ENCODE measurements around the gene PAX6. TPM values are rescaled to one million over a fixed set of nuclear protein-coding genes. Genes with fewer than 3 reads are reported as not detected.
"Not testable (repeated sequence)": the region's sequence is repeated elsewhere in the genome, so short reads cannot be mapped to it uniquely, and the experiment has no call there.

Gene PAX6
- total RNA-seq, 1 experiment from 2014 or later: 3.3 TPM

GRCh38 chr11:31757260-31757835 lies 53.8 kb downstream of the PAX6 start (continued):
- TF ChIP-seq E2F1 (CRISPR knock-in tag; IDR thresholded peaks at IDR 0.05) (no peak), TCF7 (CRISPR knock-in tag; IDR thresholded peaks at IDR 0.05; ENCODE audit: low read depth) (no peak), PRRX2 (CRISPR knock-in tag; IDR thresholded peaks at IDR 0.05) (no peak), E2F5 (CRISPR knock-in tag; IDR thresholded peaks at IDR 0.05) (no peak), ZBTB43 (CRISPR knock-in tag; IDR thresholded peaks at IDR 0.05) (no peak), GTF2I (CRISPR knock-in tag; conservative IDR thresholded peaks at IDR 0.05) (no peak), NR1H2 (CRISPR knock-in tag; IDR thresholded peaks at IDR 0.05) (no peak)
- TF ChIP-seq, protein P1, sequence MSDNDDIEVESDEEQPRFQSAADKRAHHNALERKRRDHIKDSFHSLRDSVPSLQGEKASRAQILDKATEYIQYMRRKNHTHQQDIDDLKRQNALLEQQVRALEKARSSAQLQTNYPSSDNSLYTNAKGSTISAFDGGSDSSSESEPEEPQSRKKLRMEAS (CRISPR knock-in tag; IDR thresholded peaks at IDR 0.05): no peak
- TF ChIP-seq, protein P2, sequence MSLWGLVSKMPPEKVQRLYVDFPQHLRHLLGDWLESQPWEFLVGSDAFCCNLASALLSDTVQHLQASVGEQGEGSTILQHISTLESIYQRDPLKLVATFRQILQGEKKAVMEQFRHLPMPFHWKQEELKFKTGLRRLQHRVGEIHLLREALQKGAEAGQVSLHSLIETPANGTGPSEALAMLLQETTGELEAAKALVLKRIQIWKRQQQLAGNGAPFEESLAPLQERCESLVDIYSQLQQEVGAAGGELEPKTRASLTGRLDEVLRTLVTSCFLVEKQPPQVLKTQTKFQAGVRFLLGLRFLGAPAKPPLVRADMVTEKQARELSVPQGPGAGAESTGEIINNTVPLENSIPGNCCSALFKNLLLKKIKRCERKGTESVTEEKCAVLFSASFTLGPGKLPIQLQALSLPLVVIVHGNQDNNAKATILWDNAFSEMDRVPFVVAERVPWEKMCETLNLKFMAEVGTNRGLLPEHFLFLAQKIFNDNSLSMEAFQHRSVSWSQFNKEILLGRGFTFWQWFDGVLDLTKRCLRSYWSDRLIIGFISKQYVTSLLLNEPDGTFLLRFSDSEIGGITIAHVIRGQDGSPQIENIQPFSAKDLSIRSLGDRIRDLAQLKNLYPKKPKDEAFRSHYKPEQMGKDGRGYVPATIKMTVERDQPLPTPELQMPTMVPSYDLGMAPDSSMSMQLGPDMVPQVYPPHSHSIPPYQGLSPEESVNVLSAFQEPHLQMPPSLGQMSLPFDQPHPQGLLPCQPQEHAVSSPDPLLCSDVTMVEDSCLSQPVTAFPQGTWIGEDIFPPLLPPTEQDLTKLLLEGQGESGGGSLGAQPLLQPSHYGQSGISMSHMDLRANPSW (CRISPR knock-in tag; conservative IDR thresholded peaks at IDR 0.05; ENCODE audit: low read depth): no peak

DNA sequence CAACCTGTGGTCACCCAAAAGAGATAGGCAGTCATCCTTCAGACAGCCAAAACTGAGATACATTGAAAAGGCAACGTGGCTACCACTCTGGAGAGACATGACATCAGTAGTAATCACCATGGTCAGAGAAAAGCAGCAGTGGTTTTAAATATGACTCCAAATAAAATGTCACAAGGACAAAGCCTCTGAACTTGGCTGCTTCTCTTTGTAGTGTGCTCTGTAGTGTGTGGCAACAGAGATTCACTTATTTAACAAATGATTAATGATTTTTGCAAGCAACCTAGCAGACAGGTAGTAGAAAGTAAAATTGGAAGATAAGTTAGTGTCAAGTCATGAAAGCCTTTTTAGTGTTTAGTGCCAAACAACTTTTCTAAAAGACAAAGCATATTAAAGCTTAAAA lies 63.5 kb downstream of the PAX6 start:
- ChIA-PET CTCF (no interaction called here), POLR2A (no interaction called here)
- Mint-ChIP-seq H3K27me3 (ENCODE audit: low read depth) (no peaks in the 10 kb centered on the region), H3K9me3 (peaks cover 23% of the 10 kb centered on the region), H3K27ac (no peak overlapping the region), H3K36me3 (peaks cover 5% of the 10 kb centered on the region), H3K4me1 (no peaks in the 10 kb centered on the region), H3K4me3 (no peak overlapping the region)
- no peak for DNase-seq (ENCODE audit: low spot score)
- no peak for ATAC-seq
- TF ChIP-seq RELA (CRISPR knock-in tag; IDR thresholded peaks at IDR 0.05; ENCODE audit: borderline replicate concordance): no peak
- no peak for TF ChIP-seq ZBTB21 (CRISPR knock-in tag; IDR thresholded peaks at IDR 0.05; ENCODE audit: borderline replicate concordance)
- TF ChIP-seq, protein P1 (CRISPR knock-in tag; IDR thresholded peaks at IDR 0.05): no peak
- no peak for TF ChIP-seq TEAD4 (CRISPR knock-in tag; IDR thresholded peaks at IDR 0.05)
- TF ChIP-seq PRRX2 (CRISPR knock-in tag; IDR thresholded peaks at IDR 0.05): no peak
- no peak for TF ChIP-seq ATF3 (CRISPR knock-in tag; conservative IDR thresholded peaks at IDR 0.05)
- TF ChIP-seq, protein P3, sequence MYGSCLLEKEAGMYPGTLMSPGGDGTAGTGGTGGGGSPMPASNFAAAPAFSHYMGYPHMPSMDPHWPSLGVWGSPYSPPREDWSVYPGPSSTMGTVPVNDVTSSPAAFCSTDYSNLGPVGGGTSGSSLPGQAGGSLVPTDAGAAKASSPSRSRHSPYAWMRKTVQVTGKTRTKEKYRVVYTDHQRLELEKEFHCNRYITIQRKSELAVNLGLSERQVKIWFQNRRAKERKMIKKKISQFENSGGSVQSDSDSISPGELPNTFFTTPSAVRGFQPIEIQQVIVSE (CRISPR knock-in tag; IDR thresholded peaks at IDR 0.05; ENCODE audit: borderline replicate concordance): no peak
- no peak for TF ChIP-seq ZNF232 (CRISPR knock-in tag; IDR thresholded peaks at IDR 0.05)
- no peak for TF ChIP-seq E2F5 (CRISPR knock-in tag; IDR thresholded peaks at IDR 0.05)
- TF ChIP-seq, protein P4, sequence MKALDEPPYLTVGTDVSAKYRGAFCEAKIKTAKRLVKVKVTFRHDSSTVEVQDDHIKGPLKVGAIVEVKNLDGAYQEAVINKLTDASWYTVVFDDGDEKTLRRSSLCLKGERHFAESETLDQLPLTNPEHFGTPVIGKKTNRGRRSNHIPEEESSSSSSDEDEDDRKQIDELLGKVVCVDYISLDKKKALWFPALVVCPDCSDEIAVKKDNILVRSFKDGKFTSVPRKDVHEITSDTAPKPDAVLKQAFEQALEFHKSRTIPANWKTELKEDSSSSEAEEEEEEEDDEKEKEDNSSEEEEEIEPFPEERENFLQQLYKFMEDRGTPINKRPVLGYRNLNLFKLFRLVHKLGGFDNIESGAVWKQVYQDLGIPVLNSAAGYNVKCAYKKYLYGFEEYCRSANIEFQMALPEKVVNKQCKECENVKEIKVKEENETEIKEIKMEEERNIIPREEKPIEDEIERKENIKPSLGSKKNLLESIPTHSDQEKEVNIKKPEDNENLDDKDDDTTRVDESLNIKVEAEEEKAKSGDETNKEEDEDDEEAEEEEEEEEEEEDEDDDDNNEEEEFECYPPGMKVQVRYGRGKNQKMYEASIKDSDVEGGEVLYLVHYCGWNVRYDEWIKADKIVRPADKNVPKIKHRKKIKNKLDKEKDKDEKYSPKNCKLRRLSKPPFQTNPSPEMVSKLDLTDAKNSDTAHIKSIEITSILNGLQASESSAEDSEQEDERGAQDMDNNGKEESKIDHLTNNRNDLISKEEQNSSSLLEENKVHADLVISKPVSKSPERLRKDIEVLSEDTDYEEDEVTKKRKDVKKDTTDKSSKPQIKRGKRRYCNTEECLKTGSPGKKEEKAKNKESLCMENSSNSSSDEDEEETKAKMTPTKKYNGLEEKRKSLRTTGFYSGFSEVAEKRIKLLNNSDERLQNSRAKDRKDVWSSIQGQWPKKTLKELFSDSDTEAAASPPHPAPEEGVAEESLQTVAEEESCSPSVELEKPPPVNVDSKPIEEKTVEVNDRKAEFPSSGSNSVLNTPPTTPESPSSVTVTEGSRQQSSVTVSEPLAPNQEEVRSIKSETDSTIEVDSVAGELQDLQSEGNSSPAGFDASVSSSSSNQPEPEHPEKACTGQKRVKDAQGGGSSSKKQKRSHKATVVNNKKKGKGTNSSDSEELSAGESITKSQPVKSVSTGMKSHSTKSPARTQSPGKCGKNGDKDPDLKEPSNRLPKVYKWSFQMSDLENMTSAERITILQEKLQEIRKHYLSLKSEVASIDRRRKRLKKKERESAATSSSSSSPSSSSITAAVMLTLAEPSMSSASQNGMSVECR (CRISPR knock-in tag; IDR thresholded peaks at IDR 0.05; ENCODE audit: borderline replicate concordance): no peak

DNA sequence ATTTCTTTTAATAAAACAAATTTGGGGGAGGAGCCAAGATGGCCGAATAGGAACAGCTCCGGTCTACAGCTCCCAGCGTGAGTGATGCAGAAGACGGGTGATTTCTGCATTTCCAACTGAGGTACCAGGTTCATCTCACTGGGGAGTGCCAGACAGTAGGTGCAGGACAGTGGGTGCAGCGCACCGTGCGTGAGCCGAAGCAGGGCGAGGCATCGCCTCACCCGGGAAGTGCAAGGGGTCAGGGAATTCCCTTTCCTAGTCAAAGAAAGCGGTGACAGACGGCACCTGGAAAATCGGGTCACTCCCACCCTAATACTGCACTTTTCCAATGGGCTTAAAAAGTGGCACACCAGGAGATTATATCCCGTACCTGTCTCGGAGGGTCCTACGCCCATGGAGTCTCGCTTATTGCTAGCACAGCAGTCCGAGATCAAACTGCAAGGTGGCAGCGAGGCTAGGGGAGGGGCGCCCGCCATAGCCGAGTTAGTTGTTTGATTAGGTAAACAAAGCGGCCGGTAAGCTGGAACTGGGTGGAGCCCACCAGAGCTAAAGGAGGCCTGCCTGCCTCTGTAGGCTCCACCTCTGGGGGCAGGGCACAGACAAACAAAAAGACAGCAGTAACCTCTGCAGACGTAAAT lies 70.3 kb downstream of the PAX6 start:
- H3K27me3 Mint-ChIP-seq (ENCODE audit: low read depth); H3K4me1 Mint-ChIP-seq; H3K4me3 Mint-ChIP-seq; CTCF ChIA-PET; H3K27ac Mint-ChIP-seq; POLR2A ChIA-PET; DNase-seq (ENCODE audit: low spot score); ATAC-seq: not testable (repeated sequence)
- Mint-ChIP-seq H3K36me3 (peaks cover 47% of the 10 kb centered on the region), H3K9me3 (peaks cover 66% of the 10 kb centered on the region)

Data from WTC11 (cell line).